Activated CD4-positive, alpha-beta T cell treated with anti-CD3 and anti-CD28 coated beads, Interleukin-2, amount 10 ng/mL, durations not matched to agents 7 days and 5 days (primary cell): ENCODE results near the gene ECM1. TPM values are rescaled to one million over a fixed set of nuclear protein-coding genes. Genes with fewer than 3 reads are reported as not detected.

Experiments
- microRNA-seq: library from miRNA; unstranded; fragments of <30 nt; microRNA quantifications from one replicate; pipeline ENCODE4 v1.2.0, GENCODE V29; 2021; ENCODE audit warnings: borderline microRNAs expressed, borderline replicate concordance
- total RNA-seq, 2 experiments: library from RNA; stranded (reverse); gene quantifications; one replicate each; pipeline ENCODE4 v1.2.3, GENCODE V29; 2021

Gene ECM1
- total RNA-seq, 2 experiments from 2014 or later = 0.87 to 1.2 TPM

Small RNAs within 50 kb of the gene (microRNA-seq; reads per million reads assigned to microRNA genes)
- gene MIR4257 (not detected), gene MIR6878 (not detected)

Other genes starting within 250 kb of the ECM1 start
- gene APH1A, start 239.1 kb upstream of the ECM1 start, total RNA-seq = 100 to 1,000 TPM; 130 to 137 TPM
- 1 to 10 TPM; 2.4 to 3.5 TPM for gene C1orf54, start 235.3 kb upstream of the ECM1 start, total RNA-seq
- 1 to 10 TPM; 1.7 to 2.1 TPM for gene CIART, start 225.6 kb upstream of the ECM1 start, total RNA-seq
- gene MRPS21, start 214.2 kb upstream of the ECM1 start, total RNA-seq = 10 to 100 TPM; 69.6 to 72.9 TPM
- 10 to 100 TPM; 83.2 to 87.7 TPM for gene PRPF3, start 186.6 kb upstream of the ECM1 start, total RNA-seq
- 10 to 100 TPM; 36.4 to 43.6 TPM for gene RPRD2, start 144.0 kb upstream of the ECM1 start, total RNA-seq
- 10 to 100 TPM; 31.9 to 35.9 TPM for gene TARS2, start 20.7 kb upstream of the ECM1 start, total RNA-seq
- gene FALEC, start 7.6 kb downstream of the ECM1 start, total RNA-seq = under 1 TPM in 1 of 2 experiments, not detected in 1; 0.64 TPM
- under 1 TPM; 0.06 to 0.15 TPM for gene ADAMTSL4, start 41.3 kb downstream of the ECM1 start, total RNA-seq
- gene MCL1, start 71.5 kb downstream of the ECM1 start, total RNA-seq = 100 to 1,000 TPM; 260 to 311 TPM
- gene ENSA, start 121.5 kb downstream of the ECM1 start, total RNA-seq = 100 to 1,000 TPM; 192 to 193 TPM
- gene GOLPH3L, start 189.0 kb downstream of the ECM1 start, total RNA-seq = 10 to 100 TPM; 24.0 to 27.1 TPM
- gene HORMAD1, start 212.8 kb downstream of the ECM1 start, total RNA-seq = under 1 TPM; 0.37 to 0.40 TPM